Measurements from ENCODE around the gene PXDN. TPM values are rescaled to one million over a fixed set of nuclear protein-coding genes. Genes with fewer than 3 reads are reported as not detected.

PXDN gene
- total and polyA plus RNA-seq, 10 of the 15 experiments (the other 5 are each of a cell fraction or from before 2014, with no cell fraction given) = 0.12 to 0.69 (median 0.23) TPM; not detected in 5

DNA sequence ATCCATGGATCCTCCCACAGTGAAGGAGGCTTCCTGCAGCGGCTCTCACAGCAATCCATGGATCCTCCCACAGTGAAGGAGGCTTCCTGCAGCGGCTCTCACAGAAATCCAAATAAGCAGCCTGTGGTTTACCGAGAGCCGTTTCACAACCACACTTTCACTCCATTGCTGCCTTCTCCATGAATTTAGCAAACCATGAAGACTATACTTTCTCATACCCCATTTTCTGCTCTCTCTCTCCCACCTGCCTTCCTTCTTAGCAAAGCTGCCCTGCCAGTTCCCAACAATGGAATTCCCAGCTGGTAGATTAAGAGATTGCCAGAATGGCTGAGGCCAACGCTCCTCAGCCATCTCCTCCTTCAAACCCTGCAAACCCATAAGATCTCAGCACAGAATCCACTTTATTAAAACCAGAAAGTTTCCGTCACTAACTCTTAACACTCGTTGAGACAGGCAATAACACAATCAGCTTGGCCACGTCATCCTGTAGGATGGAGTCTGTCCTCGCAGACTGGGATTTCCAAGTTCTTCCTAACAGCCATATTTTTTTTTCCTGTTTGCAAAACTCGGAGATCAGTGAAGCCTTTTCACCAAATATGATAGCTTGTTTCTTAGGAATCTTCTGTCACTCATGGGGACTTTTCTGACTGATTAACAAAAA, 162.2 kb downstream of the PXDN start:
- RAD21 ChIA-PET (ENCODE audit: unreplicated experiment) = no interaction called here
- Histone ChIP-seq H3K79me2 (ENCODE audit: control insufficient read depth, insufficient read depth, low read length) (no peaks in the 10 kb centered on the region), H3K9me3 (replicated peaks; ENCODE audit: control insufficient read depth, insufficient read depth, low read length) (no peaks in the 10 kb centered on the region), H2AFZ (ENCODE audit: control insufficient read depth, low read depth, low read length) (no peak overlapping the region), H3K27ac (ENCODE audit: control insufficient read depth, insufficient read depth) (no peak overlapping the region), H3K36me3 (ENCODE audit: control insufficient read depth in 2 of 2, insufficient read depth in 2 of 2, low read length in 1 of 2) (no peaks in the 10 kb centered on the region), H3K4me2 (ENCODE audit: control insufficient read depth, insufficient read depth) (no peak overlapping the region), H3K9ac (ENCODE audit: control insufficient read depth, insufficient read depth, low read length) (no peak overlapping the region), H4K20me1 (ENCODE audit: control insufficient read depth, insufficient read depth) (no peaks in the 10 kb centered on the region), H3K4me1 (ENCODE audit: control insufficient read depth, insufficient read depth, low read length) (no peaks in the 10 kb centered on the region), H3K4me3 (no peak overlapping the region), H3K27me3 (replicated peaks in 1 of 2; ENCODE audit: control insufficient read depth in 2 of 2, insufficient read depth in 2 of 2, low read length in 1 of 2) (no peaks in the 10 kb centered on the region)
- WGBS (ENCODE audit: insufficient coverage, insufficient replicate concordance, low lambda C conversion rate, missing lambda C conversion rate) = 46% methylated on average over 10 of the region's 10 CpGs
- CTCF ChIA-PET = no interaction called here
- FAIRE-seq = no peak
- BruUV-seq (replicated peaks) = no TSS peak
- no peak for ATAC-seq
- POLR2A ChIA-PET = no interaction called here
- SMC1A ChIA-PET (ENCODE audit: uncharacterized antibody, unreplicated experiment) = no interaction called here
- in situ Hi-C loops (cut with MboI) = no loop called here
- DNase-seq (ENCODE audit: low read depth, low spot score) = no peak
- intact Hi-C loops (cut with micrococcal nuclease; ENCODE audit: unreplicated experiment) = no loop called here
- no peak for TF ChIP-seq RFX5 (IDR thresholded peaks at IDR 0.05; ENCODE audit: low read depth, low read length)
- TF ChIP-seq SMC3 (IDR thresholded peaks at IDR 0.05; ENCODE audit: borderline replicate concordance, low read length) = no peak
- TF ChIP-seq ZNF274 (IDR thresholded peaks at IDR 0.05; ENCODE audit: insufficient read depth, insufficient read length) = no peak
- no peak for TF ChIP-seq MXI1 (IDR thresholded peaks at IDR 0.05; ENCODE audit: low read depth, low read length)
- TF ChIP-seq, protein P1, sequence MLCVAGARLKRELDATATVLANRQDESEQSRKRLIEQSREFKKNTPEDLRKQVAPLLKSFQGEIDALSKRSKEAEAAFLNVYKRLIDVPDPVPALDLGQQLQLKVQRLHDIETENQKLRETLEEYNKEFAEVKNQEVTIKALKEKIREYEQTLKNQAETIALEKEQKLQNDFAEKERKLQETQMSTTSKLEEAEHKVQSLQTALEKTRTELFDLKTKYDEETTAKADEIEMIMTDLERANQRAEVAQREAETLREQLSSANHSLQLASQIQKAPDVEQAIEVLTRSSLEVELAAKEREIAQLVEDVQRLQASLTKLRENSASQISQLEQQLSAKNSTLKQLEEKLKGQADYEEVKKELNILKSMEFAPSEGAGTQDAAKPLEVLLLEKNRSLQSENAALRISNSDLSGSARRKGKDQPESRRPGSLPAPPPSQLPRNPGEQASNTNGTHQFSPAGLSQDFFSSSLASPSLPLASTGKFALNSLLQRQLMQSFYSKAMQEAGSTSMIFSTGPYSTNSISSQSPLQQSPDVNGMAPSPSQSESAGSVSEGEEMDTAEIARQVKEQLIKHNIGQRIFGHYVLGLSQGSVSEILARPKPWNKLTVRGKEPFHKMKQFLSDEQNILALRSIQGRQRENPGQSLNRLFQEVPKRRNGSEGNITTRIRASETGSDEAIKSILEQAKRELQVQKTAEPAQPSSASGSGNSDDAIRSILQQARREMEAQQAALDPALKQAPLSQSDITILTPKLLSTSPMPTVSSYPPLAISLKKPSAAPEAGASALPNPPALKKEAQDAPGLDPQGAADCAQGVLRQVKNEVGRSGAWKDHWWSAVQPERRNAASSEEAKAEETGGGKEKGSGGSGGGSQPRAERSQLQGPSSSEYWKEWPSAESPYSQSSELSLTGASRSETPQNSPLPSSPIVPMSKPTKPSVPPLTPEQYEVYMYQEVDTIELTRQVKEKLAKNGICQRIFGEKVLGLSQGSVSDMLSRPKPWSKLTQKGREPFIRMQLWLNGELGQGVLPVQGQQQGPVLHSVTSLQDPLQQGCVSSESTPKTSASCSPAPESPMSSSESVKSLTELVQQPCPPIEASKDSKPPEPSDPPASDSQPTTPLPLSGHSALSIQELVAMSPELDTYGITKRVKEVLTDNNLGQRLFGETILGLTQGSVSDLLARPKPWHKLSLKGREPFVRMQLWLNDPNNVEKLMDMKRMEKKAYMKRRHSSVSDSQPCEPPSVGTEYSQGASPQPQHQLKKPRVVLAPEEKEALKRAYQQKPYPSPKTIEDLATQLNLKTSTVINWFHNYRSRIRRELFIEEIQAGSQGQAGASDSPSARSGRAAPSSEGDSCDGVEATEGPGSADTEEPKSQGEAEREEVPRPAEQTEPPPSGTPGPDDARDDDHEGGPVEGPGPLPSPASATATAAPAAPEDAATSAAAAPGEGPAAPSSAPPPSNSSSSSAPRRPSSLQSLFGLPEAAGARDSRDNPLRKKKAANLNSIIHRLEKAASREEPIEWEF (IDR thresholded peaks at IDR 0.05; ENCODE audit: insufficient replicate concordance, low read depth, low read length) = no peak
- no peak for TF ChIP-seq CHD4 (IDR thresholded peaks at IDR 0.05)
- TF ChIP-seq, protein P2, sequence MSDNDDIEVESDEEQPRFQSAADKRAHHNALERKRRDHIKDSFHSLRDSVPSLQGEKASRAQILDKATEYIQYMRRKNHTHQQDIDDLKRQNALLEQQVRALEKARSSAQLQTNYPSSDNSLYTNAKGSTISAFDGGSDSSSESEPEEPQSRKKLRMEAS (IDR thresholded peaks at IDR 0.05; ENCODE audit: low read depth, low read length) = no peak
- no peak for TF ChIP-seq IRF4 (IDR thresholded peaks at IDR 0.05; ENCODE audit: low read depth, low read length)
- no peak for TF ChIP-seq EP300 (IDR thresholded peaks at IDR 0.05; ENCODE audit: borderline replicate concordance in 1 of 2, control insufficient read depth in 1 of 2, low read depth in 2 of 2, low read length in 2 of 2)
- TF ChIP-seq ZNF384 (IDR thresholded peaks at IDR 0.05; ENCODE audit: borderline replicate concordance, low read depth, low read length) = no peak
- TF ChIP-seq CBFB (IDR thresholded peaks at IDR 0.05; ENCODE audit: low read depth) = no peak
- TF ChIP-seq YY1 (IDR thresholded peaks at IDR 0.05; ENCODE audit: low read depth, low read length) = no peak
- TF ChIP-seq, protein P3, sequence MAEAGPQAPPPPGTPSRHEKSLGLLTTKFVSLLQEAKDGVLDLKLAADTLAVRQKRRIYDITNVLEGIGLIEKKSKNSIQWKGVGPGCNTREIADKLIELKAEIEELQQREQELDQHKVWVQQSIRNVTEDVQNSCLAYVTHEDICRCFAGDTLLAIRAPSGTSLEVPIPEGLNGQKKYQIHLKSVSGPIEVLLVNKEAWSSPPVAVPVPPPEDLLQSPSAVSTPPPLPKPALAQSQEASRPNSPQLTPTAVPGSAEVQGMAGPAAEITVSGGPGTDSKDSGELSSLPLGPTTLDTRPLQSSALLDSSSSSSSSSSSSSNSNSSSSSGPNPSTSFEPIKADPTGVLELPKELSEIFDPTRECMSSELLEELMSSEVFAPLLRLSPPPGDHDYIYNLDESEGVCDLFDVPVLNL (IDR thresholded peaks at IDR 0.05; ENCODE audit: low read depth, low read length) = no peak
- TF ChIP-seq NKRF (conservative IDR thresholded peaks at IDR 0.05) = no peak
- no peak for TF ChIP-seq CHD1 (IDR thresholded peaks at IDR 0.05; ENCODE audit: low read depth, low read length)
- no peak for TF ChIP-seq RAD21 (IDR thresholded peaks at IDR 0.05; ENCODE audit: insufficient read depth, low read depth, low read length)
- no peak for TF ChIP-seq KAT2A (conservative IDR thresholded peaks at IDR 0.05; ENCODE audit: control insufficient read depth, low read depth, low read length)

Data from GM12878 (cell line).